ENCODE data around the gene CXCL12. TPM values are rescaled to one million over a fixed set of nuclear protein-coding genes. Genes with fewer than 3 reads are reported as not detected.

The CXCL12 gene
- total RNA-seq: 153 and 169 TPM in 2 replicates
- long read RNA-seq, transcript CXCL12-203 (4 exons, 3,532 nt): minor isoform, 40 of 231 reads
- long read RNA-seq, transcript CXCL12-201 (3 exons, 1,857 nt): major isoform, 90 of 231 reads
- long read RNA-seq, partial matches to known transcripts: 10 of 231 reads
- long read RNA-seq, other reads (novel, unspliced or antisense): 91 of 231 reads

DNA sequence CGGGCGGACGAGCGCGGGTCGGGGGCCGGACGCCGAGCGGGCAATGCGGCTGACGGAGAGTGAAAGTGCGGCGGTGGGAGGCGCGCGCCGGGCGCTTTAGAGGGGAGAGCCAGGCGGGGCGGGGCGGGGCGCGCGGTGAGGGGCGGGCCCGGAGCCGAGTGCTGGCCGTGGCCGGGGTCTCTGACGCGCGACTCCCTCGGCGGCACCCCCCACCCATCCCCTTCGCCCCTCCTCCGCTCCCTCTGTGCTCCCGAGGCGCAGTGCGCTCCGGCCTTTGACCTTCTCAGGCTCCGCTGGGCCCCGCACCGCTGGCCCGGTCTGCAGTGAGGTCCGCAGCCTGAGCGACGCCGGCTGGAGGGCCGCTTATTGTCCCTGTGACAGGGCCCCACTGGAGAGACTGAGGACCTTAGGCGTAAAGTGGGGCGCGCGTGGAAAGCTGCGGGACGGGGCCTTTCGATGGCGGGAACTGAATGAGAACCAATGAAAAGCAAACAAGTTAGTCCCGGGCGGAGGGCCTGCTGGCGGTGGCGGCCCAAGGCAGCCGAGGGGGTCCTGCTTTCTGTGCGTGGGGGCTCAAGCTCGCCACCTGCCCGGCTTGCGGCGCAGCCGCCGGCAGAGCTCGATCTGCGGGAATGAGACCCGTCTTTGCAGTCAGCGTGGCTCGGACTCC lies at the start of gene CXCL12:
Gene CXCL12 (minus strand): TSS at position 72 of the 670 bp plus-strand sequence. CDS start 92 bp downstream, outside the sequence.
- H3K4me3 Mint-ChIP-seq (ENCODE audit: unreplicated experiment): peak within 1 kb of the TSS; percentile 80
- peak within 1 kb of the TSS; percentile 28 for H3K27ac Mint-ChIP-seq (ENCODE audit: unreplicated experiment)
- peaks cover 6% of the 10 kb centered on the region for H3K27me3 Mint-ChIP-seq (ENCODE audit: unreplicated experiment)
- peaks cover 38% of the 10 kb centered on the region for H3K4me1 Mint-ChIP-seq (ENCODE audit: unreplicated experiment)
- peak; percentile 83 for DNase-seq (ENCODE audit: extremely low spot score, unreplicated experiment)
- TF ChIP-seq, protein P1, sequence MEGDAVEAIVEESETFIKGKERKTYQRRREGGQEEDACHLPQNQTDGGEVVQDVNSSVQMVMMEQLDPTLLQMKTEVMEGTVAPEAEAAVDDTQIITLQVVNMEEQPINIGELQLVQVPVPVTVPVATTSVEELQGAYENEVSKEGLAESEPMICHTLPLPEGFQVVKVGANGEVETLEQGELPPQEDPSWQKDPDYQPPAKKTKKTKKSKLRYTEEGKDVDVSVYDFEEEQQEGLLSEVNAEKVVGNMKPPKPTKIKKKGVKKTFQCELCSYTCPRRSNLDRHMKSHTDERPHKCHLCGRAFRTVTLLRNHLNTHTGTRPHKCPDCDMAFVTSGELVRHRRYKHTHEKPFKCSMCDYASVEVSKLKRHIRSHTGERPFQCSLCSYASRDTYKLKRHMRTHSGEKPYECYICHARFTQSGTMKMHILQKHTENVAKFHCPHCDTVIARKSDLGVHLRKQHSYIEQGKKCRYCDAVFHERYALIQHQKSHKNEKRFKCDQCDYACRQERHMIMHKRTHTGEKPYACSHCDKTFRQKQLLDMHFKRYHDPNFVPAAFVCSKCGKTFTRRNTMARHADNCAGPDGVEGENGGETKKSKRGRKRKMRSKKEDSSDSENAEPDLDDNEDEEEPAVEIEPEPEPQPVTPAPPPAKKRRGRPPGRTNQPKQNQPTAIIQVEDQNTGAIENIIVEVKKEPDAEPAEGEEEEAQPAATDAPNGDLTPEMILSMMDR (IDR thresholded peaks at IDR 0.05): no peak
- H3K36me3 Mint-ChIP-seq (ENCODE audit: unreplicated experiment): peaks cover 12% of the 10 kb centered on the region
- H3K9me3 Mint-ChIP-seq (ENCODE audit: unreplicated experiment): no peaks in the 10 kb centered on the region

DNA sequence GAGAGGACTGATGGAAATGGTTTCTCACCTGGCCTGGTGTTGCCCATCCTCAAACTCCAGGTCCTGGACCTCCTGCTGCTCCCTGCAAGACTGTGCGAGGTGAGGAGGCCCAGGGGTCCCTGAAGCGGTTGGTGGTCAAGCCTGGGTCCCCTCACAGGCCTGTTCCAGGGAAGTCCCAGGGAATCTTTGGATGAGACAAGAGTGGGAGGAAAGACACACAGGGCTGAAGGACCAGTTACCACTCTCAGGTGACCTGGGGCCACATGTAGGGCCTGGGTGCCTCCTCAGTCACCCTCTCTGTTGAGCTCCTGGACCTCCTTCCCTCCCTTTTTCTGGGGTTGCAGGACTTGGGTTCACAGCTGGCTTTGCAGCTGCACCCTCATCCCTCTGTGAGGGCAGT lies 42.6 kb upstream of the CXCL12 start:
- Mint-ChIP-seq H3K36me3 (ENCODE audit: unreplicated experiment) (peaks cover under 1% of the 10 kb centered on the region), H3K4me1 (ENCODE audit: unreplicated experiment) (peaks cover 9% of the 10 kb centered on the region), H3K27ac (ENCODE audit: unreplicated experiment) (no peak overlapping the region), H3K27me3 (ENCODE audit: unreplicated experiment) (peaks cover 40% of the 10 kb centered on the region), H3K4me3 (ENCODE audit: unreplicated experiment) (no peak overlapping the region), H3K9me3 (ENCODE audit: unreplicated experiment) (peaks cover 34% of the 10 kb centered on the region)
- no peak for DNase-seq (ENCODE audit: extremely low spot score, unreplicated experiment)
- TF ChIP-seq, protein P1 (IDR thresholded peaks at IDR 0.05): no peak

DNA sequence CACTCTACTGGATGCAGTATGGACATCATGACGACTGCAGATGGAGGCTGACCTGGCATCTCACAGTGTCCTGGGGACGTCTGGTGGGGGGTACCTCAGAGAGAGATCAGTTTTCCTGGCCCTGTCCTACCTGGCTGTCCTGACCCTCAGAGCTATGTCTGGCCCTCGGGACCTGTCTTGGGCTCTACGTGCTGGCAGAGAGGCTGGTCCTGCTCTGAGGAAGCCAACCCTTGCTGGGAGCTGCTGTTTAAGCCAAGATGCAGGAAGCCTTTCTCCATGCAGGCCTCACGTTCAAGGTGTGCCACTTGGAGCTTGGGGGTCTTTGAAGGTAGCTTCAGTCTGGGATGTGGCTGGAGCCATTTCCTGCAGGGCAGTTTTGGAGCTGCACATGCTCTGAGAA lies 42.1 kb upstream of the CXCL12 start:
- TF ChIP-seq, protein P1 (IDR thresholded peaks at IDR 0.05): no peak
- Mint-ChIP-seq H3K9me3 (ENCODE audit: unreplicated experiment) (peaks cover 31% of the 10 kb centered on the region), H3K4me3 (ENCODE audit: unreplicated experiment) (no peak overlapping the region), H3K36me3 (ENCODE audit: unreplicated experiment) (no peaks in the 10 kb centered on the region), H3K27ac (ENCODE audit: unreplicated experiment) (no peak overlapping the region), H3K4me1 (ENCODE audit: unreplicated experiment) (peaks cover 9% of the 10 kb centered on the region), H3K27me3 (ENCODE audit: unreplicated experiment) (peaks cover 36% of the 10 kb centered on the region)
- DNase-seq (ENCODE audit: extremely low spot score, unreplicated experiment): no peak

DNA sequence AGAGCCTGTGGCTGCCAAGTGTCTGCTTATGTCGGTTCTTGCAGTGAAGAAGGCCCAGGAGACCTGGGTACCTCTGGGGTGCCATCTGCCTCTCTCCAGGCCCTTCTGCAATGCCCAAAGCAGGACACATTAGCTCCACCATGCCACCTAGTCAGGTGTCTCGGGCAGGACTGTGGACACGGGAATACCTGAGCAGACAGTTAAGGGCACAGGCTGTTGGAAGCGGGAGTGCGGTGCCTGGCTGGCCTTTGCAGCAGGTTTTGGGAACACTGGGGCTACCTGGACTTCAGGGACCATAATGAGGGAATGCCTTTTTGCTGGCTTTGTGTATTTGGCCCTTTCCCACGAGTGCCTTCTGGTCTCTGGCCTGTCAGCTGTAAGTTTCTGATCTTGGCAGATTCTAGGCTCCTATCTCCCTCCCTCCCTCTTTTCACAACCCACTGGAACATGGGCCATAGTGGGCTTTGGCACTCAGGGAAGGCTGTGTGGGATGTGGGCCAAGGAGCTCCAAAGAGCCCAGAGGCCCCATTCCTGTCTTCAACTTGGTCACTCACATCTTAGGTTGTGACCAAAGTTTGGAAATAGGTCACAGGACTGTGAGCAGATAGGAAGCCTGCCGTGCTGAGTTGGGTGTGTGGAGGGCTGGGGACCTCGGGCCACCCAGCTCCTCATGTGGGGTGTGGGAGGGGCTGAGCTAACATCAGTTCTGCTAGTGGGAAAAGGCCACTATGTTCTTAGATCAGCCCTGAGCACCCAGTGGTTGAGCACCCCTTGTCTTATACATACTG lies 41.5 kb upstream of the CXCL12 start:
- TF ChIP-seq, protein P1 (IDR thresholded peaks at IDR 0.05): no peak
- Mint-ChIP-seq H3K27me3 (ENCODE audit: unreplicated experiment) (peaks cover 33% of the 10 kb centered on the region), H3K9me3 (ENCODE audit: unreplicated experiment) (peaks cover 29% of the 10 kb centered on the region), H3K36me3 (ENCODE audit: unreplicated experiment) (no peaks in the 10 kb centered on the region), H3K27ac (ENCODE audit: unreplicated experiment) (no peak overlapping the region), H3K4me1 (ENCODE audit: unreplicated experiment) (peaks cover 9% of the 10 kb centered on the region), H3K4me3 (ENCODE audit: unreplicated experiment) (no peak overlapping the region)
- DNase-seq (ENCODE audit: extremely low spot score, unreplicated experiment): no peak

DNA sequence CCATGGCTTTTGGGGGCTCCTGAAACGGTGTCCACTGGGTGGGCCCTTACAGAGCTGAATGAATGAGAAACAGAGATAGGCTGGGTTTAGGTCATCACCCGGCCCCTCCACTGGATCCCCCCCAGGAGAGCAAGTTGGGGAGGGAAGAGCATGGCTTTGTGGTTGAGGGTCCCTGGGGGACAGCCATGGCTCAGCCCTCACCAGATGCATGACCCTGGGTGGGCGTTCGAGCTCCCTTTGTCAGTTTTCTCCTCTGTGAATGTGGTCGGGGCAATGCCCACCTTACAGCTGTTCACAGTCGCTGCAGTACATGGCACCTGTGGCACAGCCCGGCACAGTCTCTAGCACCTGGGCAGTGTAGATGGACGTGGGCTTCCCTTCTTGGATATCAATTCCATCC lies 40.6 kb upstream of the CXCL12 start:
- no peaks in the 10 kb centered on the region for H3K36me3 Mint-ChIP-seq (ENCODE audit: unreplicated experiment)
- no peak overlapping the region for H3K27ac Mint-ChIP-seq (ENCODE audit: unreplicated experiment)
- H3K9me3 Mint-ChIP-seq (ENCODE audit: unreplicated experiment): peaks cover 20% of the 10 kb centered on the region
- no peak overlapping the region for H3K4me3 Mint-ChIP-seq (ENCODE audit: unreplicated experiment)
- no peak for DNase-seq (ENCODE audit: extremely low spot score, unreplicated experiment)
- peaks cover 29% of the 10 kb centered on the region for H3K27me3 Mint-ChIP-seq (ENCODE audit: unreplicated experiment)
- TF ChIP-seq, protein P1 (IDR thresholded peaks at IDR 0.05): no peak
- H3K4me1 Mint-ChIP-seq (ENCODE audit: unreplicated experiment): peaks cover 9% of the 10 kb centered on the region
